D341Med (cell line): ENCODE data around the gene KLF7.

Experiments
- DNase-seq: peaks from one replicate; pipeline ENCODE4 v3.0.0; 2012; ENCODE audit warnings: low spot score

The KLF7 gene

DNA sequence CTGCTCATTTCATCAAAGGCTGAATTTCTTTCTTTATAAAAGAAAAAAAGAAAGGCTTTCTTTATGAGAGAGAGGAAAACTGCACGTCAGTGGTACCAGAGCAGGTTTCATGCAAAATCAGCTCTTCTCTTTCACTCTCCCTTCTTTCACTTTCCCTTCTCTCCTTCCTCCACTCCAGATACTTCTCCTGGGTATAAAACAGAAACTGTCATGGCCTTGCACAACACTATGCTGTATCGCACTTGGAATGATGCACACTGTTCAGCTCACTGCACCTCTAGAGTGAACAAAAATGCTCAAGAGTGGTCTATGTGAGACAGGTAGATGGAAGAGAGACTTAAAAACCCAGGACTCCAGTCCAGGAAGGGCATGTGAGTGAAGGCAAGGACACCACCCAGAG, 73.8 kb downstream of the KLF7 start:
- no peak for DNase-seq

DNA sequence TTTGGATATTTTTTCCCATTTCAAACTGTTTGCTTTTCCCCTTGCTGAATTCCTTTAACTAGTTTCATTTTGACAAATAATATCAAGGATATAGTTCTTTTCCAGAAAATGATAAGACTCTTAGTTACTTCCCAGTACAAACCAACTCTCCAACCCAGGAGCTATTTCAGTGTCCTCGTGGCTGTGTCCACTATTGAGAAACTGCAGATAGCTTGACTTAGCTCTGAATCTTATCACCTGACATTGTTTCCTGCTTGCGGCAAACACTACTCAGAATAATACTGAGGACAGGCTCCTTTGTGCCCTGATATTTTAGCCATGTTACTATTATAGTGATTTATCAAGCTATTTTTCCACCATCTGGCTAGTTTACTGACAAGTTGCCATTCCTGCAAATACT, 74.6 kb downstream of the KLF7 start:
- no peak for DNase-seq

DNA sequence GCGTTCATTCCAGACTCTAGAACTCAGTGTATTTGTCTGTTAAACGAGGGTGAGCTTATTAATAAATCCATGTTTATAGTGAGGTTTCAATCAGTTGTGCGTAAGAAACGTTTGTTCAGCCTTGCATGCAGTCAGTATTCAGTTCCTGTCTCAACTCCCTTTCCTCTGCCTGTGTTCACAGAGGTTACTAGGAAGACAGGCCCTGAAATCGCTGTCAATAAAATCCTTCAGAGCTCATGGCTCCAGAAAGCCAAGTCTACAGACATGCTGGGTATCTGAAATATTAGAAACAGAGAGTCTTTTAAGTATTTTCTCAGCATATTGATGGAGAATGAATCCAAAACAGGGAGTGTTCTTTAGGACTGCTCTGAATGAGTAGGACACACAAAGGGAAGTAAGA, 75.4 kb downstream of the KLF7 start:
- DNase-seq: no peak

DNA sequence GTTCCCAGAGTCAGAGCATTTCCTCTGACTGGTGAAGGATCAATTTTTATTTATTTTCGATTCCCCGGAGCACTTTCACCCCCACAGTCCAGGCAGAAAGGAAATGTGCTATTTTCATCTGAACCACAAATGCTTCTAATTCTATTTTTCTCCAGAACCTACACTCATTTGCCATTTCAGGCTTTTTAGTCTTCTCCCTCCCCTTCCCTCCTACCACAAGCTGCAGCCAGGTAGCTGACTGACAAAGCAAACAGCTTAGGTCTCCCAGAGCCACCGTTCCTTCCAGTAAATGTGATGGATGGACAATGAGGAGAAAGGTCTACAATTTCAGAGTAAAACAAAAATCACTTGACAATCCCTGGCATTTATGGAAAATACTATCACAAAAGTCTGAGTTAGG, 76.9 kb downstream of the KLF7 start:
- no peak for DNase-seq

DNA sequence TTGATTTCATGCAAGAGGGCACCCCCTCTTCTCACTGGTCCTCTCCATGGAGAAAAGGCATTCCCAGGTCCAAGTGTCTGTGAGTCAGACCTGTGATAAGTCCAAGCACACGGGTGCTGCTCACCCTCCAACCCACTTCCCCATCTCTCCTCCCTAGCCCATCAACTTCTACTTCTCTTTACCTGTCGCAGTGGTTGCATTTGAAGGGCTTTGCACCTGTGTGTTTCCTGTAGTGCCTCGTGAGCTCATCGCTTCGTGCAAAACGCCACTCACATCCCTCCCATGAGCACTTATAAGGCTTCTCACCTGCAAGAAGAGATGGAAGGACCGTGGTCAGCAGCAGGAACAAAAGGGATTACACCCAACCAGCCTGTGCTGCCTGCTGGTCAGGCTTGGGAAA, 77.5 kb downstream of the KLF7 start:
- DNase-seq: no peak

DNA sequence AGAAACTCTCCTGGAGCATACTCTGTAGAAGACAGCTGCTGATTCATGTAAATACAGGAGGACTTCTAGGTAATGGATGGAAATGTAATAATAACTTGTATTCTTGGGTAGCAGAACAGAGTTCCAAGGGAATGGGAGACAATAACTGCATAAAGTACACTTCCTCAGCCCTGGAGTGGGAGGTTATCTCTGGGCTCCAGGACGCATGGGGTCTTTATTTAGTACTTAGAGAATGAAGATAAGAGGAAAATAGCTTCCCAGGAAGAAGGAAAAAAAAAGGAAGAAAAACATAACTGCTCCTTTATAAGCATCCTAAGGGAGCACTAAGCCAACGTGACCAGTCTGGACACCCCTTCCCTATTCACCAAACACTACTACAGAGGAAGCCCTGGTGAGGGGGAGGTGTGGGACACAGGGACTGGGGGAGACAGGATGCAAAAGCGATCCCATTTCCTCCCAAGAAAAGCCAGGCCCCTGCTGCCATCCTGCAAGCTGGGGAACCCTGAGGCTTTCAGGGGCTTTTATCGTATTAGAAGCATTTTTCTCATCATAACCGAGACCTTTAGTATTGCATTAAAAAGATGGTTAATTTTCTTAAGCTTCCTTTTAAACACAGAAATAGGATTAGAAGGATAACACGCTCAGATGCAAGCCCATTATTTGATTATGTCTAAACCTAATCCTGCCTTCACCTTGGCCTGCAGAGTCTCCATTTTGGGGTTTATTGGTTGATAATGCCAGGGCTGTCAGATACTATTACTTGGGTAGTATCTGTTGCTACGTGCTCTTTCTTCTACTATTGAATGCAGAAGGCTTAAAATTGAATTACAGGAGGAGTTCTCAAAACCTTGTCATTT, 78.5 kb downstream of the KLF7 start:
- peak; percentile 69 for DNase-seq

DNA sequence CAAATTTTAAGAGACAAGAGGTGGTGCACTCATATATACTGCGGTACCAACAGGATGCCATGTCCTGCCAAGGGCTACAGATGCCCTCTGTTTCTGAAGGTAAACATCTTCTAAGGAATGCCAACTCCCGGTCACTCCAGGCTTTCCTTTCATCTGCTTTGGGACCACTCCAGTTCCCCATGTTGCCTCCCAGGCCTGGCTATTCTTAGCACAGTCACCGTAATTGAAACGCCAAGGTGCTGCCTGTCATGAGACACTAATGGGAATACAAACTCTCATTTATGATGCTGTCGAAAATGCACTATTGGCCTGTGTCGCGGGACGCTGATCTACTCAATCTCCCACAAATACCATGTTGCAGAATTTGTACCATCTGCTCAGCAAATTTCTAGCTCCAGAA, 79.6 kb downstream of the KLF7 start:
- DNase-seq: no peak

DNA sequence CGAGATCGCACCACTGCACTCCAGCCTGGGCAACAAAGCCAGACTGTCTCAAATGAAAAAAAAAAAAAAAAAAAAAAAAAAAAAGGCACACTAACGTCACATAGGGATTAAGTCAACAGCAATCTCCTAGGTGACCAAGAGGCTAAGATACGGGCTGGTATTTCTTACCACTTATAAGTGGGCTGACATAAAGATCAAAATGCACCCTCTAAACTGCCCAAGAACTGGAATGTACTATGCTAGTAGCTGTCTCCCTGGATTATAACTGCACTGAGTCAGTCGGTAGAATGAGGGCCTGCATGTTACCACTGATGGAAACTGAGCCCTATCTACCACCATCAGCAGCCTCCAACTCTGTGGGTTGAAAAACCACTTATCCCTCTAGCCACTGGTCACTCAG, 80.6 kb downstream of the KLF7 start:
- no peak for DNase-seq

DNA sequence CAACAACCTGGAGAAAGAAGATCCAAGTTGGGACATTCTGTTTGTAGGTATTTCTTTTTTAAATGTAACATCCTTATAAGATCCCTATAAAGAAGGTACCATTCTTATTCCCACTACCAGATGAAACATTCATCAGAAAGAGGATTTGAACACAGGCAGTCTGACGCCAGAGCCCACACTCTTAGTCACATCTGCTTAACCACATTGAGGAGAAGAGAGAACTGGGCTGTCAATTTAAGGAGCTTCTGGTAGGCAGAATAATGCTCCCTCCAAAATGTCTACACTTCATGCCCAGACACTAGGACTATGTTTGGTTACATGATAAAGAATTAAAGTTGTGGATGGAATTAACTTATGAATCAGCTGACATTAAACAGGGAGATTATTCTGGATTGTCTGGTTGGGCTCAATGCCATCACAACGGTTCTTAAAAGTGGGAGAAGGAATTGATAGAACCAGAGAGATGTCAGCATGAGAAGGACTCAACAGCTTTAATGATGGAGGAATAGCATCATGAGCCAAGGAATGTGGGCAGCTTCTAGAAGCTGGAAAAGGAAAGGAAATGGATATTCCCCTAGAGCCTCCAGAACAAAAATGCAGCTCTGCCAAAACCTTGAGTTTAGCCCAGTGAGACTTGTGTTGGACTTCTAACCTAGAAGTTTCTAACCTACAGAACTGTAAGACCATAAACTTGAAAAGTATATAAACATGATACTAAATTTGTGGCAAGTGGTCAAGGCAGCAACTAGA, 82.2 kb downstream of the KLF7 start:
- no peak for DNase-seq

DNA sequence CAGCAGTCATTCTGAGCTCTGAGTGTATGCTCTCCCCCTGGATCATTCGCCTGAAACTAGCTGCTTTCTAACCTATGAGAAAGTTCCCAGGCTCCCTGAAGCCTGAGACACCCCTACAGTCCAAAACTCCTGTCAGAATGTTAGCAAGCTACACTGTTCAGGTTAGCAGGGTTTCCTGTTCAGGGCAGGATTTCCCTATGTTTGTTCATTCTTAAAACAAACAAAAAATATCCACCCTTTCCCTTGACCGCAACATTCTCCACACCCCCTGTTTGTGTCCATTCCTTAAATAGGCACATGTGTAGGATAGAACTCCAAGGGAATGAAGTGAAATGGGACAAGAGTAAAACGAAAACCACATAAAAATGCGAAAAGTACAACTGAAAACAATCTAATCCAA, 83.1 kb downstream of the KLF7 start:
- no peak for DNase-seq

DNA sequence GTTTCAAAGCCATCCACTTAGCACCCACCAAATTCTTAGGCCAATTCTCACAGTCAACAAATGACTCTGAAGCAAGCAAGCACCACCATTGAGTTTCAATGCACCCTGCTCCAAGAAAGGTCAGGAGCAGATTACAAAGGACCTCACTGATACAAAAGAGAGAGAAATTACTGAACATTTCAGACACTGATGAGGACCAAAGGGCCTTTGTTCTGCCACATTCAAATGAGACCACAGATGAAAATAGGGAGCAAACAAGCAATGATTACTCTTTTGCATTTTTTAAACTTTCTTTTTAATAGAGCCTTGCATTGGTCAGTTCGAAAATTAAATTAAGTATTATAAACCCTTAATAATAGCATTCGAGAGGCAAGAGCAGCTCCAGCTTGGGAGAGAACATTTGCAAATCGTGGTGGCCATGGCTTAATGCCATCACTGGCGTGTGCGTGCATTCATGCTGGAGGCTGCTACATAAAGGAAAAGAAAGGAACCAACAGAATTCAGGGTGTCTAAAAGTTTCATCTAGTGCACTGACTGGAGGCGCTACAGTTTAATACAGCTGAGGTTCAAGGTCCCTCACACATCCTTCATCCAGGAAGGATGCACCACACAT, 87.5 kb downstream of the KLF7 start:
- DNase-seq: no peak

DNA sequence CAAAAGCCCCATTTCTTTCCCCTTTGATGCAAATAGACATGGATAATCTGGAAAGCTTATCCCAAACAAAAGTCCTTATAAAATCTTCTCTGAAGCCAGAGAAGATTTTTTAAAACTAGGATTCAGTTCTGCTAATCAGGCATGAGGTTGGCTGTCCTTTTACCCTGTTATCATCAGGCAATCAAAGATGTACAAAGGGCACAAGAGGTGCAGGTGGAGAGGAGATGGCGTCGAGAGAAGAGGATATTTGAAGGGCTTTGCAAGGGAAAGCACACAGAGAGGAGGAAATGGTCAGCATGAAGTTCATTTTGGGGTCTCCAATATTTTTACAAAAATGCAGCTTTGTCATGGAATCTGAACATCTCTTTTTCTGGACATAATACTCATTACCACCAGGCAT, 88.5 kb downstream of the KLF7 start:
- no peak for DNase-seq

DNA sequence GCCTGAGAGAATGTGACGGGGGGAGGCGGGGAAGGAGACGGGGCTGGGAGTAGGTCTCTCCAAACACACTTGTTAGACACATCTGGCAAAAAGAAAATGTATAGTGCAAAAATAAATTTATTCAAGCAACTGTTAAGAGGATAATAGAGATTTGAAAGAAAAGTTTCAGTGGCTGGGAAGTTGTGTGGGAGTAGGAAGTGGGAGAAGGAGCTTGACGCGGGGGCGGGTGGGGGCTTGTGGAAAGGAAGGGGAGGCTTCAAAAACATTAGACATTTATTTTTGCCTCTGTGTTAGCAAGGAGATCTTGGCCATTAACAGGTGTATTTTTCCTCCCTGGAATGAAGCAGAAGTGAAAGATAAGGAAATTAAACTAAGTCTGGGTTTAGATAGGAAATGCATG, 90.3 kb downstream of the KLF7 start:
- DNase-seq: no peak

DNA sequence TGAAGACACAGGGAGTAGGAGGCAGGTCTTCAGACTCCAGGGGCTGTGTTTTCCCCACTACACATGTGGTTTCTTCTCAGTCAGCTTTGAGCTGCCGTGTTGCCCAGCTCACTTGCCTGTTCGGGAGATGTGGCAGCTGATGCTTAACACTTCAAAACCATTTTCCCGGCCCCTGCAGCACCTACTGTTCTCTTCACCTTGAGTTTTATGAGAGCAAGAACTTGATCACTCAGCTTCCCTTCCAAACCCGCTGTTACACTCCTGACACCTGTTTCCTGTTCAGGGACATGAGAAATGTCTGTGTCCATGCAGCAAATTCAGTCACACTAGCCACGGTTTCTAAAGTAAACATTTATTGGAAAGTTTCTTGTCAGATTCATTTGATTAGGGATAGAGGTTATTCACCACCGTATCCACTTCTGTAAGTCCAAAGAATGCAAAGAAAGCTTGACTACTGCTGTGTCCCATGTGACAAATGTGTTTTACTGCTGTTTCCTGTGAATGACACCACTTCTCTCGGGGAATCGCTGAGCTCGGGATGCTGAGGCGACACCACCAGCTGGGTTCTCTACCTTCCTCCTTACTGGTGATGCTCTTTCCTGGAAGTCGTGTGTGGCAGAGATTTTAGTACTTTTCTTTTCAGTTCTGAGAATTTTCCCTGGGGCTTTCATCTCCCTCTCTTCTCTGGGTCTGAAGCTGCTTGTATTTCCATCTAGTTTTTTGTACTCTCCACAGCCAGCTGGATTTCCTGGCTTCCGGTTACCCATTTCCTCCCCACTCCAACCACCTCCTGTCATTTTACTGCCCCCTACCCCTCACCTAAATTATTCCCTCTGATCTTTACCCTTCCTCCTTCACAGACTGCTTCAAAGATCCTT, 91.7 kb downstream of the KLF7 start:
- DNase-seq: no peak

DNA sequence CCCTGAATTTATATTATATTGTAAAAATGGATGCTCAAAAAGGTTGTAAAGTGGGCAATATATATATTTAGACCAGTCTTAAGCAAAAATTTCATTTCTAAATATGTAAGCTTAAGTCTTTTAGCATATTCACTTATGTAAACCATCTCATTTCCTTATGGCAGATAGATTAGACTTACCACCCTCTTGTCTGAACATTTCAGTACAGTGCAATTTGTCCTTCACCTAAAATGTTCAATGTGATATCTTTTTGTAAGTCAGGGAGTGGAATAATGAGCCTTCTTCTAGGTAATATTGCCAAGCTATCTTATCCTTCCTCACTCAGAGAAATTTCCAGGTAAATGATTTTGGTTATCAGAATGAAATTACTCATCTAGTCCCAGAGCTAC, 92.3 kb downstream of the KLF7 start:
- no peak for DNase-seq

DNA sequence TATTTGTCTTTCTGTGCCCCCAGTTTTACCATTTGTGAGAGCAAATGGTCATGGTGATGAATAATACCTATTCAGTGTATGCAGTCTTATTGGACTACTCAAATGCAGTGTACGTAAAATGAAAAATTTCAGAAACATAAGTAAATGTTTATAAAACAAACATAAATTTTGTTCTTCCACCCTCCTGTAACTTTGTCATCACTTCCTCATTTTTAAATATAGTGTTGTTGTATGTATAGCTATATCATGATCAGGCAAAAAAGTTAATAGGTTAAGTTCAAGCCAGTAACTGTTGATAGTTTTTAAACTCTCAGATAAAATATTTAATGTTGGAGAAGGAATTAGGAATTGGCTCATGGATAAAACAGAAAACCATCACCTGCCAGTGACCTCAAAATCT, 93.2 kb downstream of the KLF7 start:
- no peak for DNase-seq

DNA sequence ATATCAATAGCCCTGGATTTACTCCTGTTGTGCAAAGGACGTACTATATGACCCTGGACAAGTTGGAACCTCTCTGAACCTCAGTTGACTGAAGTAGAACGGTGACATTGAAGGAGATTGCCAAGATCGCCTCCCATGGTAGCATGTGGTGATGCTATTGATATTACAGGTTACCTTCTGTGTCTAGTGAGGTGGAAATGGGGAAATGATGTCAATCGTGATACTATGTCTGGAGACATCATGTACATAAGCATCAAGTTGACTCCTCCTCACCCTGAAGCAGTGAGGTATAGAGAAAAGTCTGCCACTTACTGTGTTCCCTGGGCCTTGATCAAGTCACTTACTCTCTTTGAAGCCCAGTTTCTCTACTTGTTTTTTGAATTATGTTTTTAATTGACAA, 93.9 kb downstream of the KLF7 start:
- no peak for DNase-seq

DNA sequence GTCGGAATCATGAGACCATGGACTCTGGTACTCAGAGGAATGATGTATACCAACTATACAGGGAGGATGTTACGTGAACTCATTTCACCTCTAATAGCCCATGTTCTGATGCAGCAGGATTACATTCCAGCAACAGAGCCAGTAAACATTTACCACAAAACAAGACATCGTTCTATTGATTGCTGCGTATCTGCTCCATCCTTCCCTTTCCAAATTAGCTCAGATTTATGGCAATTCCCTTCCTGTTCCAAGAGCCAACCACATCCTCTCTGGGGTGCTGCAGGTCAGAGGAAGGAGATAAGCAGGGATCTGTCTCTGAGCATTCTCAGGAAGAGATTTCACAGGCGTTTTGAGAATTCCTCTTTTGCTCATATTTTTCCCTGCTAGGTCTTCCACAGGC, 98.3 kb downstream of the KLF7 start:
- DNase-seq: no peak

DNA sequence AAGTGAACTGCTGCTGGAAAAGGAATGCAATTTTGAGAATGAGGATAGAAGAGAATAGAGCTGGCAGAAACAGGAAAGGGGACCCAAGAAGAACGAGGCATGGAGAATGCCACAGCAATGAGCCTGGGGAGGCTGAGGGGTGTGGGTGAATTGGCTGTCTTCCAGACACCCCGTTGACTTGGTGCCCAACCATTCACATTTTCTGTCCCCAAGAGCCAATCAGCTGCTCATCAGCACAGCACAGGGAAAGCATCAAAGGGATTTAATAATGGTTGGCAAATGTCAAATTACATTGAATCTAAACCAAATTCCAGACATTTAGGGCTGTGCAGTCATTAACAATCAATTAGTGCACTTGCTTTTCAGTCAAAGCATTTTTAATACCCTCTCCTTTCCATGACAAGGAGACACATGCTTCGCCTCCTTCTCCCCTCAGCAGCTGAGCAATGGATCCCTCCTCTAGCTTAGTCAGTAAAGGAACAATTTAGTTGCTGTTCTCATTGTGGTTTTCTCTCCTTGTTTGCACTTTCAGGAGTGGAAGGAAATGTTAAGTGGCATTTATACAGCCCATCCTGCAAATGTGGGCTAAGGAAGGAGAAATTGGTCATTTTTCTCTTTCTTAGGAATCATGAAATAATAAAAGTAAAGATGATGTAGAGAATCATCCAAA, 98.8 kb downstream of the KLF7 start:
- no peak for DNase-seq

DNA sequence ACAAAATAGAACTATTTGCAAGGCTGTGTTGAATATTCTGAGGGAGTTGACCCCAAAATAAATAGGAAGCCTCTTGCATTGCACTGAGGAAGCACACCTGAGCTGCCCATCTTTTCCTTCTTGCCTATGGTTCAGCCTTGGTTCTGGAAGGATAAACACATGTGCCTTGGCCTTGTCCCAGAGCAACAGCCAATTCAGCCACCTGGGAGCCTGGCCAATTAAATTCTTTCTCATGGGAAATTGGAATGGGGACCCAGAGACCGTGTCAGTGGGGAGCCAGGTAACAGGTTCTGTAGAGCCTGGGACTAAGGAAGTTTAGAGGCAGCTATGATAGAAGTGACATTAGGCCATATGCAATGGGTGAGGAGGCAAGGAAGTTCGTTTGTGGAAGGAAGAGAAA, 99.6 kb downstream of the KLF7 start:
- DNase-seq: no peak

DNA sequence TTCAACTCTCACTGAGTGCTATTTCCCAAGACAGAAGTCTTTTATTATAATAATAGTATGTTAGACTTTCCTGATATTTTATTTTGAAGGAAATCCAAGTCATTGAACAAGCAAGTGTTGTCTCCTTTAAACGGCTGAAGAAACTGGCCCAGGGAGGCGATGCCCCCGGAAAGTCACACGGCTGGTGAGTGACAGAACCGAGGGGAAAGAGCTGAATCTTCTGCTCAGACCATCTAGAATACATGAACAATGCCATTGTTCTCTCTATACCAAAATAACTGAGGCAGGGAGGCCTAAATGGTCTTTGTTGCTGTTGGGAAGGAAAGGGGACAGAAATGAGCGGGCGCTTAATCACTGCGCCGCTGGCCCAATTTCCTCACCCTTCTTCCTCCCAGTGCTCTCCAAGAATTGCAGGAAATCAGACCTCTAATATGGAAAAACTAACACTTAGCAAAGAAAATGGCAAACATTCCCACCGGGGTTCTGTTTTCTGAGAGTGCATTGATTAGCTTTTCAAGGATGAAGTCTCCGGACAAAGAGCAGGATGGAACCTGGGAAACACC, 101.5 kb downstream of the KLF7 start:
- DNase-seq: no peak
